Measurements from ENCODE around the gene BRAT1. TPM values are rescaled to one million over a fixed set of nuclear protein-coding genes. Genes with fewer than 3 reads are reported as not detected.
"Not testable (repeated sequence)": the region's sequence is repeated elsewhere in the genome, so short reads cannot be mapped to it uniquely, and the experiment has no call there.

Gene BRAT1
- total RNA-seq, 2 experiments from 2014 or later: 31.1 to 32.9 TPM

- POLR2A ChIA-PET: no interaction called here
- no peak overlapping the region for H3K4me3 Mint-ChIP-seq
- H3K27me3 Mint-ChIP-seq: no peaks in the 10 kb centered on the region
- no peaks in the 10 kb centered on the region for H3K4me1 Mint-ChIP-seq
- H3K36me3 Mint-ChIP-seq (ENCODE audit: low read depth): peaks cover 6% of the 10 kb centered on the region
- no peak for DNase-seq
- CTCF ChIA-PET: no interaction called here
- no peak overlapping the region for H3K27ac Mint-ChIP-seq
- no peaks in the 10 kb centered on the region for H3K9me3 Mint-ChIP-seq
These were observed 37.9 kb upstream of the BRAT1 start for GRCh38 chr7:2593036-2593727.

GRCh38 chr7:2592375-2592865 is 37.1 kb upstream of the BRAT1 start:
- CTCF ChIA-PET: no interaction called here
- POLR2A ChIA-PET: no interaction called here
- H3K9me3 Mint-ChIP-seq: no peaks in the 10 kb centered on the region
- H3K4me3 Mint-ChIP-seq: no peak overlapping the region
- H3K4me1 Mint-ChIP-seq: no peaks in the 10 kb centered on the region
- H3K27me3 Mint-ChIP-seq: no peaks in the 10 kb centered on the region
- DNase-seq: no peak
- no peak overlapping the region for H3K27ac Mint-ChIP-seq
- peaks cover 6% of the 10 kb centered on the region for H3K36me3 Mint-ChIP-seq (ENCODE audit: low read depth)

- CTCF ChIA-PET; H3K27me3 Mint-ChIP-seq; H3K36me3 Mint-ChIP-seq (ENCODE audit: low read depth); H3K27ac Mint-ChIP-seq; H3K4me3 Mint-ChIP-seq; H3K4me1 Mint-ChIP-seq; DNase-seq; H3K9me3 Mint-ChIP-seq: not testable (repeated sequence)
- POLR2A ChIA-PET: interaction anchor here (1.1 kb wide), 1 partner anchor 16 kb away, joined by 3 read pairs; no protein-coding TSS in a partner anchor
These were observed 34.6 kb upstream of the BRAT1 start for GRCh38 chr7:2589941-2590340.

GRCh38 chr7:2589341-2589740 is 34.0 kb upstream of the BRAT1 start:
- POLR2A ChIA-PET: no interaction called here
- no peak overlapping the region for H3K27ac Mint-ChIP-seq
- H3K4me3 Mint-ChIP-seq: no peak overlapping the region
- no peaks in the 10 kb centered on the region for H3K4me1 Mint-ChIP-seq
- H3K9me3 Mint-ChIP-seq: no peaks in the 10 kb centered on the region
- no peak for DNase-seq
- H3K36me3 Mint-ChIP-seq (ENCODE audit: low read depth): peaks cover 6% of the 10 kb centered on the region
- CTCF ChIA-PET: no interaction called here
- H3K27me3 Mint-ChIP-seq: no peaks in the 10 kb centered on the region

- POLR2A ChIA-PET: no interaction called here
- peaks cover 4% of the 10 kb centered on the region for H3K36me3 Mint-ChIP-seq (ENCODE audit: low read depth)
These were observed 32.5 kb upstream of the BRAT1 start for GRCh38 chr7:2587778-2588177.

GRCh38 chr7:2587134-2587533 is 31.8 kb upstream of the BRAT1 start:
- no peak for DNase-seq
- H3K27ac Mint-ChIP-seq: no peak overlapping the region
- H3K36me3 Mint-ChIP-seq (ENCODE audit: low read depth): peaks cover 2% of the 10 kb centered on the region
- ChIA-PET POLR2A (no interaction called here), CTCF (no interaction called here)
- no peaks in the 10 kb centered on the region for H3K9me3 Mint-ChIP-seq
- H3K4me1 Mint-ChIP-seq: no peaks in the 10 kb centered on the region
- no peak overlapping the region for H3K4me3 Mint-ChIP-seq
- no peaks in the 10 kb centered on the region for H3K27me3 Mint-ChIP-seq

More at GRCh38 chr7:2587778-2588177, 32.5 kb upstream of the BRAT1 start:
- DNase-seq: no peak
- Mint-ChIP-seq H3K9me3 (no peaks in the 10 kb centered on the region), H3K27ac (no peak overlapping the region), H3K4me1 (no peaks in the 10 kb centered on the region), H3K4me3 (no peak overlapping the region), H3K27me3 (no peaks in the 10 kb centered on the region)
- CTCF ChIA-PET: no interaction called here

- DNase-seq: no peak
- Mint-ChIP-seq H3K36me3 (ENCODE audit: low read depth) (peaks cover 2% of the 10 kb centered on the region), H3K4me1 (no peaks in the 10 kb centered on the region), H3K9me3 (no peaks in the 10 kb centered on the region), H3K27ac (no peak overlapping the region), H3K4me3 (no peak overlapping the region), H3K27me3 (no peaks in the 10 kb centered on the region)
- POLR2A ChIA-PET: no interaction called here
- CTCF ChIA-PET: no interaction called here
These were observed 31.1 kb upstream of the BRAT1 start for GRCh38 chr7:2586326-2587020.

- ChIA-PET POLR2A (no interaction called here), CTCF (no interaction called here)
- Mint-ChIP-seq H3K4me1 (no peaks in the 10 kb centered on the region), H3K27ac (no peak overlapping the region), H3K9me3 (no peaks in the 10 kb centered on the region), H3K36me3 (ENCODE audit: low read depth) (no peaks in the 10 kb centered on the region), H3K27me3 (no peaks in the 10 kb centered on the region), H3K4me3 (no peak overlapping the region)
- no peak for DNase-seq
These were observed 30.1 kb upstream of the BRAT1 start for GRCh38 chr7:2585446-2585845.

GRCh38 chr7:2583798-2584580 is 28.7 kb upstream of the BRAT1 start:
- ChIA-PET POLR2A (no interaction called here), CTCF (no interaction called here)
- H3K27me3 Mint-ChIP-seq: no peaks in the 10 kb centered on the region
- H3K4me1 Mint-ChIP-seq: no peaks in the 10 kb centered on the region
- no peak overlapping the region for H3K4me3 Mint-ChIP-seq
- no peaks in the 10 kb centered on the region for H3K9me3 Mint-ChIP-seq
- DNase-seq: no peak
- no peaks in the 10 kb centered on the region for H3K36me3 Mint-ChIP-seq (ENCODE audit: low read depth)
- no peak overlapping the region for H3K27ac Mint-ChIP-seq

GRCh38 chr7:2582006-2582735 is 26.8 kb upstream of the BRAT1 start:
- CTCF ChIA-PET: no interaction called here
- POLR2A ChIA-PET: no interaction called here

GRCh38 chr7:2580636-2581035 is 25.3 kb upstream of the BRAT1 start:
- Mint-ChIP-seq H3K27me3 (no peaks in the 10 kb centered on the region), H3K36me3 (ENCODE audit: low read depth) (peaks cover 11% of the 10 kb centered on the region), H3K9me3 (peaks cover 2% of the 10 kb centered on the region), H3K27ac (no peak overlapping the region), H3K4me3 (no peak overlapping the region), H3K4me1 (peaks cover 3% of the 10 kb centered on the region)
- ChIA-PET POLR2A (no interaction called here), CTCF (interaction anchor here (0.7 kb wide), 1 partner anchor 218 kb away, joined by 4 read pairs; no protein-coding TSS in a partner anchor)
- DNase-seq: no peak

More at GRCh38 chr7:2582006-2582735, 26.8 kb upstream of the BRAT1 start:
- no peak overlapping the region for H3K4me3 Mint-ChIP-seq
- H3K27me3 Mint-ChIP-seq: no peaks in the 10 kb centered on the region
- DNase-seq: no peak
- H3K36me3 Mint-ChIP-seq (ENCODE audit: low read depth): peaks cover 3% of the 10 kb centered on the region
- H3K27ac Mint-ChIP-seq: no peak overlapping the region
- no peaks in the 10 kb centered on the region for H3K9me3 Mint-ChIP-seq
- no peaks in the 10 kb centered on the region for H3K4me1 Mint-ChIP-seq

- no peaks in the 10 kb centered on the region for H3K27me3 Mint-ChIP-seq
- H3K36me3 Mint-ChIP-seq (ENCODE audit: low read depth): peaks cover 24% of the 10 kb centered on the region
- no peak for DNase-seq
- no peak overlapping the region for H3K4me3 Mint-ChIP-seq
- H3K9me3 Mint-ChIP-seq: peaks cover 2% of the 10 kb centered on the region
- ChIA-PET POLR2A (no interaction called here), CTCF (no interaction called here)
- no peak overlapping the region for H3K27ac Mint-ChIP-seq
- H3K4me1 Mint-ChIP-seq: peaks cover 10% of the 10 kb centered on the region
These were observed 22.8 kb upstream of the BRAT1 start for GRCh38 chr7:2577914-2578680.

Data from activated CD4-positive, alpha-beta memory T cell treated with anti-CD3 and anti-CD28 coated beads, Interleukin-2, amount 10 ng/mL, durations not matched to agents 7 days and 5 days (primary cell).